ENCODE measurements around the gene CCNG2. TPM values are rescaled to one million over a fixed set of nuclear protein-coding genes. Genes with fewer than 3 reads are reported as not detected.

The CCNG2 gene
- total and polyA plus RNA-seq, 10 of the 15 experiments (the other 5 are each of a cell fraction or from before 2014, with no cell fraction given), result 1.9 to 70.6 (median 5.9) TPM

GRCh38 chr4:77152421-77152820 is 4.6 kb upstream of the CCNG2 start:
- Histone ChIP-seq H3K36me3 (ENCODE audit: control insufficient read depth in 2 of 2, insufficient read depth in 2 of 2, low read length in 1 of 2) (no peaks in the 10 kb centered on the region), H4K20me1 (ENCODE audit: control insufficient read depth, insufficient read depth) (no peaks in the 10 kb centered on the region), H3K27me3 (replicated peaks in 1 of 2; ENCODE audit: control insufficient read depth in 2 of 2, insufficient read depth in 2 of 2, low read length in 1 of 2) (no peaks in the 10 kb centered on the region), H3K9ac (ENCODE audit: control insufficient read depth, insufficient read depth, low read length) (no peak overlapping the region), H3K4me3 (no peak overlapping the region), H3K4me1 (ENCODE audit: control insufficient read depth, insufficient read depth, low read length) (peaks cover 35% of the 10 kb centered on the region), H2AFZ (ENCODE audit: control insufficient read depth, low read depth, low read length) (peak overlapping the region; percentile 56), H3K79me2 (ENCODE audit: control insufficient read depth, insufficient read depth, low read length) (peaks cover 2% of the 10 kb centered on the region), H3K9me3 (replicated peaks; ENCODE audit: control insufficient read depth, insufficient read depth, low read length) (no peaks in the 10 kb centered on the region; the same call in 2 of the 3 replicates), H3K4me2 (ENCODE audit: control insufficient read depth, insufficient read depth) (no peak overlapping the region), H3K27ac (ENCODE audit: control insufficient read depth, insufficient read depth) (no peak overlapping the region)
- no peak for FAIRE-seq
- CTCF ChIA-PET, result interaction anchor here (1.6 to 5.8 kb wide), 3 partner anchors 33 to 57 kb away, joined by 3 to 54 read pairs (median 14); no protein-coding TSS in a partner anchor
- TF ChIP-seq, protein P1, sequence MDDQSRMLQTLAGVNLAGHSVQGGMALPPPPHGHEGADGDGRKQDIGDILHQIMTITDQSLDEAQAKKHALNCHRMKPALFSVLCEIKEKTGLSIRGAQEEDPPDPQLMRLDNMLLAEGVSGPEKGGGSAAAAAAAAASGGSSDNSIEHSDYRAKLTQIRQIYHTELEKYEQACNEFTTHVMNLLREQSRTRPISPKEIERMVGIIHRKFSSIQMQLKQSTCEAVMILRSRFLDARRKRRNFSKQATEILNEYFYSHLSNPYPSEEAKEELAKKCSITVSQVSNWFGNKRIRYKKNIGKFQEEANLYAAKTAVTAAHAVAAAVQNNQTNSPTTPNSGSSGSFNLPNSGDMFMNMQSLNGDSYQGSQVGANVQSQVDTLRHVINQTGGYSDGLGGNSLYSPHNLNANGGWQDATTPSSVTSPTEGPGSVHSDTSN (IDR thresholded peaks at IDR 0.05; ENCODE audit: insufficient replicate concordance, low read depth, low read length), result no peak
- TF ChIP-seq FOXK2 (IDR thresholded peaks at IDR 0.05) (no peak), RFX5 (IDR thresholded peaks at IDR 0.05; ENCODE audit: low read depth, low read length) (no peak), NFYA (IDR thresholded peaks at IDR 0.05; ENCODE audit: borderline replicate concordance, low read depth, low read length) (no peak), ZNF24 (IDR thresholded peaks at IDR 0.05) (no peak), SMC3 (IDR thresholded peaks at IDR 0.05; ENCODE audit: borderline replicate concordance, low read length) (no peak), HDGF (IDR thresholded peaks at IDR 0.05) (no peak), ZBTB4 (CRISPR knock-in tag; IDR thresholded peaks at IDR 0.05) (no peak), NR2C2 (IDR thresholded peaks at IDR 0.05; ENCODE audit: borderline replicate concordance, control insufficient read depth, insufficient read length, low read depth) (no peak), MEF2A (IDR thresholded peaks at IDR 0.05; ENCODE audit: insufficient read depth, low read depth, low read length) (no peak), SREBF1 (IDR thresholded peaks at IDR 0.05; ENCODE audit: low read length) (no peak)
- TF ChIP-seq, protein P2, sequence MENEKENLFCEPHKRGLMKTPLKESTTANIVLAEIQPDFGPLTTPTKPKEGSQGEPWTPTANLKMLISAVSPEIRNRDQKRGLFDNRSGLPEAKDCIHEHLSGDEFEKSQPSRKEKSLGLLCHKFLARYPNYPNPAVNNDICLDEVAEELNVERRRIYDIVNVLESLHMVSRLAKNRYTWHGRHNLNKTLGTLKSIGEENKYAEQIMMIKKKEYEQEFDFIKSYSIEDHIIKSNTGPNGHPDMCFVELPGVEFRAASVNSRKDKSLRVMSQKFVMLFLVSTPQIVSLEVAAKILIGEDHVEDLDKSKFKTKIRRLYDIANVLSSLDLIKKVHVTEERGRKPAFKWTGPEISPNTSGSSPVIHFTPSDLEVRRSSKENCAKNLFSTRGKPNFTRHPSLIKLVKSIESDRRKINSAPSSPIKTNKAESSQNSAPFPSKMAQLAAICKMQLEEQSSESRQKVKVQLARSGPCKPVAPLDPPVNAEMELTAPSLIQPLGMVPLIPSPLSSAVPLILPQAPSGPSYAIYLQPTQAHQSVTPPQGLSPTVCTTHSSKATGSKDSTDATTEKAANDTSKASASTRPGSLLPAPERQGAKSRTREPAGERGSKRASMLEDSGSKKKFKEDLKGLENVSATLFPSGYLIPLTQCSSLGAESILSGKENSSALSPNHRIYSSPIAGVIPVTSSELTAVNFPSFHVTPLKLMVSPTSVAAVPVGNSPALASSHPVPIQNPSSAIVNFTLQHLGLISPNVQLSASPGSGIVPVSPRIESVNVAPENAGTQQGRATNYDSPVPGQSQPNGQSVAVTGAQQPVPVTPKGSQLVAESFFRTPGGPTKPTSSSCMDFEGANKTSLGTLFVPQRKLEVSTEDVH (IDR thresholded peaks at IDR 0.05; ENCODE audit: low read depth, partially characterized antibody), result no peak
- TF ChIP-seq, protein P3, sequence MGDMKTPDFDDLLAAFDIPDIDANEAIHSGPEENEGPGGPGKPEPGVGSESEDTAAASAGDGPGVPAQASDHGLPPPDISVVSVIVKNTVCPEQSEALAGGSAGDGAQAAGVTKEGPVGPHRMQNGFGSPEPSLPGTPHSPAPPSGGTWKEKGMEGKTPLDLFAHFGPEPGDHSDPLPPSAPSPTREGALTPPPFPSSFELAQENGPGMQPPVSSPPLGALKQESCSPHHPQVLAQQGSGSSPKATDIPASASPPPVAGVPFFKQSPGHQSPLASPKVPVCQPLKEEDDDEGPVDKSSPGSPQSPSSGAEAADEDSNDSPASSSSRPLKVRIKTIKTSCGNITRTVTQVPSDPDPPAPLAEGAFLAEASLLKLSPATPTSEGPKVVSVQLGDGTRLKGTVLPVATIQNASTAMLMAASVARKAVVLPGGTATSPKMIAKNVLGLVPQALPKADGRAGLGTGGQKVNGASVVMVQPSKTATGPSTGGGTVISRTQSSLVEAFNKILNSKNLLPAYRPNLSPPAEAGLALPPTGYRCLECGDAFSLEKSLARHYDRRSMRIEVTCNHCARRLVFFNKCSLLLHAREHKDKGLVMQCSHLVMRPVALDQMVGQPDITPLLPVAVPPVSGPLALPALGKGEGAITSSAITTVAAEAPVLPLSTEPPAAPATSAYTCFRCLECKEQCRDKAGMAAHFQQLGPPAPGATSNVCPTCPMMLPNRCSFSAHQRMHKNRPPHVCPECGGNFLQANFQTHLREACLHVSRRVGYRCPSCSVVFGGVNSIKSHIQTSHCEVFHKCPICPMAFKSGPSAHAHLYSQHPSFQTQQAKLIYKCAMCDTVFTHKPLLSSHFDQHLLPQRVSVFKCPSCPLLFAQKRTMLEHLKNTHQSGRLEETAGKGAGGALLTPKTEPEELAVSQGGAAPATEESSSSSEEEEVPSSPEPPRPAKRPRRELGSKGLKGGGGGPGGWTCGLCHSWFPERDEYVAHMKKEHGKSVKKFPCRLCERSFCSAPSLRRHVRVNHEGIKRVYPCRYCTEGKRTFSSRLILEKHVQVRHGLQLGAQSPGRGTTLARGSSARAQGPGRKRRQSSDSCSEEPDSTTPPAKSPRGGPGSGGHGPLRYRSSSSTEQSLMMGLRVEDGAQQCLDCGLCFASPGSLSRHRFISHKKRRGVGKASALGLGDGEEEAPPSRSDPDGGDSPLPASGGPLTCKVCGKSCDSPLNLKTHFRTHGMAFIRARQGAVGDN (IDR thresholded peaks at IDR 0.05), result no peak
- no TSS peak for BruUV-seq (replicated peaks)
- in situ Hi-C loops (cut with MboI), result no loop called here
- no peak for ATAC-seq
- POLR2A ChIA-PET, result interaction anchor here (0.9 to 1.3 kb wide), 2 partner anchors 17 to 48 kb away, joined by 3 read pairs; no protein-coding TSS in a partner anchor
- RAD21 ChIA-PET (ENCODE audit: unreplicated experiment), result interaction anchor here (1.6 to 5.8 kb wide), 4 partner anchors 41 to 76 kb away, joined by 3 to 68 read pairs (median 12); partner anchors contain the start of gene CCNI
- SMC1A ChIA-PET (ENCODE audit: uncharacterized antibody, unreplicated experiment), result interaction anchor here (0.8 to 11.8 kb wide), 7 partner anchors 9 to 1655 kb away, joined by 3 to 177 read pairs (median 9); no protein-coding TSS in a partner anchor
- no peak for DNase-seq (ENCODE audit: low read depth, low spot score)
- WGBS (ENCODE audit: insufficient coverage, insufficient replicate concordance, low lambda C conversion rate, missing lambda C conversion rate), result 42% methylated on average over 5 of the region's 5 CpGs
- intact Hi-C loops (cut with micrococcal nuclease; ENCODE audit: unreplicated experiment), result no loop called here

Data from GM12878 (cell line).